IPS-18c (cell line): ENCODE measurements around the gene P2RY4.
"Not testable (repeated sequence)": the region's sequence is repeated elsewhere in the genome, so short reads cannot be mapped to it uniquely, and the experiment has no call there.

Source experiments
- H3K4me3 ChIP-seq: 2 replicates; pipeline ENCODE4 v1.7.0; 2013; ENCODE audit warnings: low read depth, mild to moderate bottlenecking, low read length, moderate library complexity; ENCODE audit not compliant: insufficient read depth
- H3K9me3 ChIP-seq: one replicate; pipeline ENCODE4 v1.6.1; 2013; ENCODE audit warnings: mild to moderate bottlenecking, low read length, moderate library complexity; ENCODE audit not compliant: control insufficient read depth, insufficient read depth

Gene P2RY4

DNA sequence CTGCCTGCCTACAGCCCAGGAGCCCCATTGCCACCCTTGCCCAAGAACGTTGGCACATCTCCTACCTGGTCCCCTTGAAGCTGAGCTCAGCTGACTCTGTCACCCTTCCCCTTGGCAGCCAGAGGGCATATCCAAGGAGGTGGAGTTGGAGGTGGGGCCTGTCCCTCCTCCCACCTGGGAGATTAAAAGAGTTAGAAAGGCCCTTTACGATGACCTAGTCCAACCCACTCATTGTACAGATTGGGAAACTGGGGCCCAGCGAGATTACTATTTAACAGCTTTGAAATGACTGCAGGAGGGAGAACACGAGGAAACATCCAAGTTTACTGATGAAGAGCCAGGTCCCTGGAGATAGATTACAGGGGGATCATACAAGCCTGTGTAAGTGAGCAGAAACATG, at the start of gene P2RY4:
Gene P2RY4, minus strand, starts transcription at position 101 of the 400 bp plus-strand sequence. CDS start 580 bp downstream, outside the sequence.
- no peak within 1 kb of the TSS for H3K4me3 ChIP-seq
- peaks cover 13% of the 10 kb centered on the region for H3K9me3 ChIP-seq

DNA sequence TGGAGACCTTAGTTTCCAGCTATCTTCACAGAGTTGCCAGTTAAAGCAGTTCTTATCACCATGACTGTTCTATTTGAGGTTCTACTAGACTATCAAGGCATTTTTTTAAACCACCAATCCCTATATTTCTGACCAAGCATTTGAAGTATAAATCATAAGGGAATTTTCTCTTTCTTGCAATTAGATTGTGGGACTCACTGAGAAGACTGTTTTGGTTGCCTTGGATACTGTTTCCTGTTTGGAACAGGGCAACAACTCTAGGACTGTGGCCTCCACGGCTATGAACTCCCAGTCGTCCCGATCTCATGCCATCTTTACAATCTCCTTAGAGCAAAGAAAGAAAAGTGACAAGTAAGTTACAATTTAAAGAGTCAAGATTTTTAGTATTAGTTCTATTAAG, 41.7 kb upstream of the P2RY4 start:
- no peak overlapping the region for H3K4me3 ChIP-seq
- peaks cover 2% of the 10 kb centered on the region for H3K9me3 ChIP-seq

DNA sequence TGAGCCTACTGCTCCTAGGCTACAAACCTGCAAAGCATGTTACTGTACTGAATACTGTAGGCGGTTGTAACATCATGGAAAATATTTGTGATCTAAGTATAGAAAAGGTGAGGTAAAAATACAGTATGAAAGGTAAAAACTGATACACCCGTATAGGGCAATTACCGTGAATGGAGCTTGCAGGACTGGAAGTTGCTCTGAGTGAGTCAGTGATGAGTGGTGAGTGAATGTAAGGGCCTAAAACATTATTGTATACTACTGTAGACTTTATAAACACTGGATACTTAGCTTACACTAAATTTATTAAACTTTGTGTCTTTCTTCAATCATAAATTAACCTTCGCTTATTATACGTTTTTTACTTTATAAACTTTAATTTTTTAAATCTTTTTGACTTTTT, 33.6 kb upstream of the P2RY4 start:
- Histone ChIP-seq H3K9me3 (peaks cover 2% of the 10 kb centered on the region), H3K4me3 (no peak overlapping the region)

DNA sequence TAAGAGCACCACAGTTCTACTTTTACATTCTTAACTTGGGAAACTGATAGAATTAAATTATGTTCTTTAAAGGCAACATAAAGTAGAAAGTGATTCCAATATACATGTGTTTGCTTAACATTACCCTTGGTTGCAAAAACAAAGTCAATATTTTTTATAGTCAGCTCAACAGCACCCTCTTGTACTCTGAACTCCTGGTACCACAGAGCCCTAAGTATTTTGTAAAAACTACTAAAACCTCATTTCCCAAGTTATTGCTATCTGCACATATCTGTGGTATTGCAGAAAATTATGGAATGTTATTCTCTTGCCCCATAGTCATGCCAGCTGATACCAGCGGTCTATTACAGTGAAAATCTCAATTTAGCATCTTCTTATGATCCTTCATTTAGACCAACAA, 32.8 kb upstream of the P2RY4 start:
- peaks cover 2% of the 10 kb centered on the region for H3K9me3 ChIP-seq
- H3K4me3 ChIP-seq: no peak overlapping the region

DNA sequence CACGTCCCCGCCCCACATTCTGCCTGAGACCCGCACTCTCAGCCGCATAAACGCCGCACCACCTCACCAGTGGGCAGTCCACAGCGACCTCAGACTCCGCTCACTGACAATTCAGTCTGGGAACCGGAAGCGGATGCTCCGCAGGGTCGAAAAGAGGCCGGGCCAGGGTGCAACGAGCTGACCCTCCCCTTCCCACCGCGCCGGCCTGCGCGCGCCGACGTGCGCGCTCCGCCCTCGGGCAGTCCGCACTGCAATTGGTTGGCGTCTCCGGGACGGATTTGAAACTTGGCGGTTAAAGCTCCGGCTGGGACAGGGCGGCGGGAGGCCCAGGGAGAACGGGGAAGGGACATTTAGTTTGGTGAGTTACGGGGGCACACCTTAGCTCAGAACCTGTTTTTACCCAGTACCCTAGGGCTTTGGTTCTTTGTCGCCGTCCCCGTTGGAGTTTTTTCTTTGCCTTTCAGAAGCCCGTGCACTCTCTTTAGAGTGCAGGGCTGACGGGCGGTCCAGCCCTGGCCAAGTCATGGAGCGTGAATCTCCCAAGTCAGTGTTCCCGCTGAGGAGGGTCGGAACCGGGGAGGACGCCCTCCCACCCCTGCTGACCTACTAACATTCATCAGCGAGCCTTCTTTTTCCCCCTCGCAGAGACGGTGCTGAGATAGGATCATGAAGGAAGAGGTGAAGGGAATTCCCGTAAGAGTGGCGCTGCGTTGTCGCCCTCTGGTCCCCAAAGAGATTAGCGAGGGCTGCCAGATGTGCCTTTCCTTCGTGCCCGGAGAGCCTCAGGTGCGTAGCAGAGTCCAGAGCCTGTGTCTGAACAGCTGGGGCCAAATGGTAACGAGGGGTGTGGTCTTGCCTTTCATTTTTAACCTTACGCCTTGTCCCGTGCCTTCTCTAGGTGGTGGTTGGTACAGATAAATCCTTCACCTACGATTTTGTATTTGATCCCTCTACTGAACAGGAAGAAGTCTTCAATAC, 30.1 kb upstream of the P2RY4 start, which contains the start of the genes KIF4A and PDZD11:
Gene KIF4A, plus strand, starts transcription at position 312 of the 978 bp plus-strand sequence. Its CDS starts 355 bp downstream, at position 667.
Gene PDZD11, minus strand, starts transcription at position 135 of the 978 bp plus-strand sequence. CDS start 586 bp downstream, outside the sequence.
- peaks cover 5% of the 10 kb centered on the region for H3K9me3 ChIP-seq
- H3K4me3 ChIP-seq: peak within 1 kb of the TSS; percentile 59

DNA sequence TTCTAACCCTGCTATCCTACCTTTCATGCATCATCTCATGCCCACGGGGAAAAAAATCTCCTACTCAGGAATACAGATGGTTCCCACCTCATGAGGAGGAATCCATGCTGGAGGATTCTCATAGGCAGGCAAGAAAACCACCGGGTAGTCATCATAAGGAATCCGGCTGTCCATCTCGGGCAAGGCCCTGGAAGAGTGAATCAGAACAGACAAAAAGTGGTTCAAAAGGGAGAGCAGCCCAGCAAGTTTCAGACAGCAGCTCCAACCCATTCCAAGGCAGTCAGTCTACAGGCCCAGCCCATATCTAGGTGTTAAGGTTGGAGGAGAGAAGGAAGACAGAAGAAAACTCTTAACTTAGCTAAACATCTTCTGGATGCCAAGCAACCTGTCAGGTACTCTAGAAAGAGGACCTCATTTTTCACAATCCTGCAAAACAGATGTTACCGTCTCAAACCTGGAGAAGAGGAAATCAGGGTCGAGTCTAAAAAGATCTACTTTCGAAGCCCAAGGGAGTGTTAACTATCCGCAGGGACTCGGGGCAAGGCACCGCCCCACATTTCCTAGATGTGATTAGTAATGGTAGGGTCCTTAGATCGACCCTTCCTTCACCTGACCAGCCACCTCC, 29.3 kb upstream of the P2RY4 start:
- Histone ChIP-seq H3K4me3 (peak overlapping the region; percentile 59), H3K9me3 (peaks cover 5% of the 10 kb centered on the region)

DNA sequence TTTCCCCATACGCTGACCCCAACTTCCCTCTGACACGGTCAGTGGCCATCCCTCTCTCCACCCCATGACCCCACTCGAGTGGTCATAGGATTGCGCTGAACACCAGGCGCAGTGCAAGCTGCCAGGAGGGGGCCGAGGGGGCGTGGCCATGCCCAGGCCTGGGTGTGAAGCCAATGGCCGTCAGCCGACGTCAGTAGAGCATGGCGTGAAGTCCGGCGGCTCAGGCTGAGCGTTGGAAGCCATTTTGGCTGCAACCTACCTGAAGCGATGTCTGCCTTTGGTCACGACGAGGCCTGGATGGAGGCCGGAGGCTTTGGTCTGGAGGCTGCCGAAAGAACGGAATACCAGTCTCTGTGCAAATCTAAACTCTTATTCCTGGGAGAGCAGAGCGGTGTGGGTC, 21.9 kb upstream of the P2RY4 start, which contains the start of gene RAB41:
Gene RAB41, plus strand, starts transcription at position 222 of the 400 bp plus-strand sequence. Its CDS starts 46 bp downstream, at position 268.
- Histone ChIP-seq H3K9me3 (peaks cover 10% of the 10 kb centered on the region), H3K4me3 (no peak within 1 kb of the TSS)

DNA sequence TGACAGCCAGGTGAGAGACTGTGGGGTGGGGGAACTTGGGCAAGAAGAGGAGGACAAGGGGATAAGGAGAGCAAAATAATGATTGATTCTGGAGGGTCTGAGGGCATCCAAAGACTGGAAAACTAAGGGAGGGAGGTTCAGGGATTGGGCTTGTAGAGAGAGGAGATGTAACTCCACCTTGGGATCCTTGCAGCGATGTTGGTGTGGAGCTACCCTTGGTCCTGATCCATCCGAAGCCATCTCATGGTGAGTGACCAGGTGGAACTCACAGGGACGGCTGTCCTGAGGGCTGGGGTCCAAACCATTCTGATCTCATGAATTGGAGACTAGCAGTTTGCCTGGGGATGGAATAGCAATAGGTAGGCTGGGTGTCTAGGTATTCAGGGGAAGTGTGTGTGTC, 20.6 kb upstream of the P2RY4 start:
- peaks cover 7% of the 10 kb centered on the region for H3K9me3 ChIP-seq
- no peak overlapping the region for H3K4me3 ChIP-seq

DNA sequence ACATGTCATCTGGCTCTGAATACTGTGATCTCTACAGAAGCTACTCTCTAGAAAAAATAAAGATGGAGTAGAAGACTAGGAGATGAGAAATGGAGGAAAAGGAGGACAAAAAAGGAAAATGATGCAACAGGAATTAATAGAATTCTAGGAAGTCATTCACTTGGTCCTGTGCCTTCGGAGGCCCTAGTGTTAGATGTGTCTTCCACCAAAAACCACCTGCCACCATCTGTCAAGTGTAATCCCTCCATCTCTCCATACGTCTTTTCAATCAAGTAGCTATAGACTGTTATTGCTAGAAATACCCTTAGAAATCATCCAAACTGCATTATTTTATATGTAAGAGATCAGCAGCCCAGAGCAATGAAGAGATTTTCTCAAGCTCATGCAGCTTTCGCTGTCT, 19.1 kb upstream of the P2RY4 start:
- Histone ChIP-seq H3K4me3 (no peak overlapping the region), H3K9me3 (peaks cover 6% of the 10 kb centered on the region)

DNA sequence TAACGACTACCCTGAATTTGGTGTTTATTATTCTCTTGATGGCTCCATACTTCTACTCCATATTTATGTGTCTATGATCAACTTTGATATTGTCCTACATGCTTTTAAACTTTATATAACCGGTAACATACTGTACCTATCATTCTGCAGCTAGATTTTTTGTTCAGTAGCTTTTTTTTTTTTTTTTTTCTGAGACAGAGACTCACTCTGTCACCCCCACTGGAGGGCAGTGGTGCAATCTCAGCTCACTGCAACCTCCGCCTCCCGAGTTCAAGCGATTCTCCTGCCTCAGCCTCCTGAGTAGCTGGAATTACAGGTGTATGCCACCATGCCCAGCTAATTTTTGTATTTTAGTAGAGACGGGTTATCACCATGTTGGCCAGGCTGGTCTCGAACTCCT, 14.0 kb upstream of the P2RY4 start:
- not testable (repeated sequence) for H3K9me3 ChIP-seq, H3K4me3 ChIP-seq

DNA sequence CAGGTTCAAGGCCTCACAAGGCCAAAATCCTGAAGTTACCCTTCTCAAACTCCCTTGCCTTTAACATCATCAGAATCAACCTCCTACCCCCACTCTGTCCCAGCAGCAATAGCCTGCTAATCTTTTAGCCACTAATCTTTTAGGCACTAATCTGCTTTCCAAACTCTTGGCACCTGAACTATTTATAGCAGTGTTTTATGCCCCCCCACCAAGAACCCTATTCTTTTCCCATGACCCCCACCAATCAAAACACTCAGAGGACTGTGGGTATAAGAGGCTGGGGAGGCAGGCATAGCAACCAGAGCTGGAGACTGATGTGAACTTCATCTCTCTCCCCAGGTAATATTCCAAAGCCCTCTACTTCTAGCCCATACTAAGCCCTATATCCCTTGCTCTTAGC, 8.0 kb upstream of the P2RY4 start, which contains the start of gene ARR3:
Gene ARR3, plus strand, starts transcription at position 301 of the 400 bp plus-strand sequence. CDS start 1,052 bp downstream, outside the sequence.
- H3K9me3 ChIP-seq: peaks cover 10% of the 10 kb centered on the region
- H3K4me3 ChIP-seq: no peak within 1 kb of the TSS

DNA sequence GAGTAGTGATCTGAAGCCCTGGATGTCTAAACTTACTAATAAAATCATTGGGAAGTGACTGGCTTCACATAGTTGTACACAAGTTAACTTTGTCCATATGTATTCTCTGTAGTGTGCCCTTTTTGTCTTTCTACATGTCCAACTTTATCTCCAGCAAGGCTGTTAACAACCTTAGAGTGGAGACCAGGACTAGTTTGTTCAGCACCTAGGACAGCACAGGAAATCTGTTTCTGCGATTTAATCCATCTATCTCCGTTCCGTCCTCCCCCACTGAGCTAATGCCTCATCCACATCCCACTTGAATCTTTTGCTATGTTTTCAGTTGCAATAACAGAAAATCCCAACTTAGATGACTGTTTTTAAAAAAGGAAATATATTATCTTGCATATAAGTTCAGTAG, 4.8 kb upstream of the P2RY4 start:
- H3K4me3 ChIP-seq: no peak overlapping the region
- H3K9me3 ChIP-seq: peaks cover 14% of the 10 kb centered on the region

DNA sequence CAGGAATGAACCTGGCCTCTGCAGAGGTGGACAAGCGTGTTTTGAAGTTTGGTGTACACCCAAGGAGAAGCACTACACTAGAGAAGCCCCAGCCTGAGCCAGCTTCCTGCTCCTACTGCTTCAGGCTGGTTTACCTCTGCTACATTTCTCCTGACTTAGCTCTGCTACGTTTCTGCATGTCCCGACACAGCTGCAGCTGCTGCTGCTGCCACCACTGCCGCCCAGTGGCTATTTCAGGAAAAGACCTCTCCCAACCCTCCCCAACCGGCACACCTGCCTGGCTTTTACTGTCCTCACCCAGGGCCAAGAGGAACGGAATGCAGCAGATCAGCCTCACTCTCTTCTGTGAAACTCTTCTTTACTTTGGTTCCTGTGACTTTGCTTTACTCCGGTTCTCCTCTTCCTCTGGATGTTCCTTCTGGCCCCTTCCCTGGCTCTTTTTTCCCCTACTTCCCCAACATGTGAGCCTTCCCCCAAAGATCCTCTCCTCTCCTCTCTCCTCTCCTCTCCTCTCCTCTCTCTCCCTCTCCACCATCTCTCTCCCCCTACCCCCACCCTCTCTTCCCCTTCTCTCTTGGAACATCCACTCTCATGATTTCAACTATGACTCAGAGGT, 3.1 kb upstream of the P2RY4 start:
- H3K4me3 ChIP-seq: no peak overlapping the region
- H3K9me3 ChIP-seq: peaks cover 14% of the 10 kb centered on the region

DNA sequence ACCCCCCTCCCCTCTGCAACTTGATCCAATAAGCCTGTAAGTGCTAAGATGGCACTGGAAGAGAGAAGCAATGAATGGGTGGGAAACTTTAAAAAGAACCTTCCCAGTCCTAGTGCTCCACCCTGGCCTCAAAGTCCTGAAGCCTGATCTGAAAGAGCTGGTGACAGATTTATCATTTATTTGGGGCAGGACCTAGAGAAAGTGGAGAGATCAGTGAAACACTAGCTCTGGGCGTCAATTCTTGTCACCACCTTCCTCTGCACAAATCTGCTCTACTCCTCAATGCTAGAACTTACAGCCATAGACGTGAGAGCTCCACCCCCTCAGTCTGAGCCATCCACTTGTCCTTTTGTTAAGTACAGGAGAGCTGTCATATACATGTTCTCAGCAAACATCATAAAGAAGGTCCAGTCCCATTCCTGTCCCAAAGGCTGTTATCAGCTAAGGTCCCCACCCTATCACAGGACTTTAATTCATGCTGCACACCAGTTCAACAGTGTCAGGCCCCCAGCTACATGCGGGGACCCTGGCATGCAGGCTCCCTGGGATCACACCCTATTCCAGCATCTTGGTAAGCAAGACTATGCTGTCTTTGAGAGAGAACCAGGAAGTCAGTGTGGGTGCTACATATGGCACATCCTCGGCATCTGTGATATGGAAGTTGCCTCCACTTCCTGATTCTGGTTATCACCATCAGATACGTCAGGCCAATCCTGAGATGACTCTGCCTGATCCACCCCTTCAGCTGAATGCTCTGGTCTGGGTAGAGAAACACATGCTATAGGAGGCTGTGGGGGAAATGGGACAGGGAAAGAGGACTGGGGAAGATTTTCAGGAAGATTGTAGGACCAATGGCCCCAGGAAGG, 2.3 kb downstream of the P2RY4 start:
- peaks cover 14% of the 10 kb centered on the region for H3K9me3 ChIP-seq
- no peak overlapping the region for H3K4me3 ChIP-seq

DNA sequence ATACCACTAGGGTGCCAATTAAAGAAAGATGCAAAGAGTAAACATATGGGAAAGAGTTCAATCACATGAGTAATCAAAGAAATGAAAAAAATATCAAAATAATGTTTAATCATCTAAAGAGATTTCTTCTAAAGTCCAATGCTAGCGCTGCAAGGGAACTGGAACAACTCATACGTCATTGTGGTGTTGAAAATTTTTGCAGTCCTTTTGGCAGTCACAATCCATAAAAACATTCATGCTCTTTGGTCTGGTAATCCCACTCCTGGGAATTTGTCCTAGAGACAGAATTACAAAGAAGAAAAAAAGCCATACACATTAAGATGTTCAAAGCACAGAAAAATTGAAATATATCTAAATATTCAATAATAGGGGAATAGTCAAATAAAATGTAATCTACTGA, 4.6 kb downstream of the P2RY4 start:
- no peak overlapping the region for H3K4me3 ChIP-seq

DNA sequence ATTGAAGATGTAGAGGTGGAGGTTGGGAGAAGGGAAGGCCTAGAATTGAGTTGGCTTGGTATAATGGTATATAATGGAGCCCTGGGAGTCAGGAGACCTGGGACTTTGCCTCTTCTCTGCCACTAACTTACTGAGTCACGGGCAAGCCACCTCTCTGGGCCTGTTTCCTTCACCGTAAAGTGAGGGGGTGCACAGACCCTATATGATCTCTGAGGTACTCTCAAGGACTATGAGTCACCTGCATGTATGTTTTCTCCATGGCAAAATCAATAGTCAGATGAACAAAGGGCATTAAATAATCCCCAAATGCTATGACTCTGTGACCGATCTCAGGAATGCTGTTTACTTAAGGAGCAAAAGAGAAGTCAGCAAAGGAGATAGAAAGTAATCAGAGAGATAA, 5.1 kb downstream of the P2RY4 start:
- Histone ChIP-seq H3K4me3 (no peak overlapping the region), H3K9me3 (peaks cover 10% of the 10 kb centered on the region)

More for the DNA sequence above, 4.6 kb downstream of the P2RY4 start:
- H3K9me3 ChIP-seq: peaks cover 10% of the 10 kb centered on the region

DNA sequence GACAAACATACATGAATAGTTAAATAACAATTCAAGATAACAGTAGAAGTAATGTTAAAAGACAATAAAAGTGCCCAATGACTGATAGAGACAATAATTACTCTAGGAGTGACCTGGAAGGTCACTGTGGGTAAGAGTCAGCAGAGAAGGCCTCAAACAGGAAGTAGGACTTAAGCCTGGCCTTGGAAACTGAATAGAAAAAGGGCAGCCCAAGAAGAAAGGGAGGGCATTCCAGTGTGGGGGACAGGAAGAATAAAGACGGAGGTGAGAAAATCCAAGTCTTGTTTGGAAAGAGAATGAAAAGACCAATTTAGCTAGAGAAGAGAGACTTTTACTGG, 6.0 kb downstream of the P2RY4 start:
- H3K4me3 ChIP-seq: no peak overlapping the region
- peaks cover 10% of the 10 kb centered on the region for H3K9me3 ChIP-seq
